ENCODE results near the gene PTDSS2. TPM values are rescaled to one million over a fixed set of nuclear protein-coding genes. Genes with fewer than 3 reads are reported as not detected.

Gene PTDSS2
- total and polyA plus RNA-seq, 2 donors (not counting 1 experiment from before 2014, with no cell fraction given): 22.1 to 29.0 TPM

DNA sequence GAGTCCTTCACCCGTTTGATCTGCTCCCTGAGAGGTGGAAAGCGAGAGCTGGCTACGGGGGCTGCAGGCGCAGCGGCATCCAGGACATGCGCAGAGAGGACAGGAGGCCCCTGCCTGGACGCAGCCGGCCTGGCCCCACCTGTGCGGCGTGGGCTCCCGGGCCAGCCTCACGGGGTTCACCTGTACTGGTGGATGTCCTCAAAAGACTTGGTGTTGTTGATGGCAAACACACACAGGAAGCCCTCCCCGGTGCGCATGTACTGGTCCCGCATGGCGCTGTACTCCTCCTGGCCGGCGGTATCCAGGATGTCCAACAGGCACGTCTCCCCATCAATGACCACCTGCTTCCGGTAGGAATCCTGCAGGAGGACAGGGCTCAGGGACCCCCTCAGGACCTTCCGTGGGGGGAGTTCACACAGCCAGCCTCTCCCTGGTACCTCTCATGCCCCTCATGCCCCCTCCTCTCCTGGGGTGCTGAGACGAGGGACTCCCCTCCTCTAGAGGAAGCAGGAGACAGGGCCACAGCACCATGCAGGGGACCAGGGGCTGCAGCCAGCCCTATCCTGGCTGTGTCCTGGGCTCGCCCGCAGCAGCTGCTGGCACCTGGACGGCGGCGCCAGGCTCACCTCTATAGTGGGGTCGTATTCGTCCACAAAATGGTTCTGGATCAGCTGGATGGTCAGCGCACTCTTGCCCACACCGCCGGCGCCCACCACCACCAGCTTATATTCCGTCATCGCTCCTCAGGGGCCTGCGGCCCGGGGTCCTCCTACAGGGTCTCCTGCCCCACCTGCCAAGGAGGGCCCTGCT is 83.7 kb downstream of the PTDSS2 start:
- Histone ChIP-seq H3K9ac (ENCODE audit: low read length) (no peak overlapping the region), H3K4me3 (ENCODE audit: control extremely low read depth in 1 of 5, extremely low read depth in 1 of 5, insufficient read depth in 1 of 5, low read depth in 2 of 5, low read length in 4 of 5) (peak overlapping the region in 2 of 5 experiments; percentile 67 to 72), H3K9me3 (ENCODE audit: control extremely low read depth in 1 of 3, control insufficient read depth in 2 of 3, insufficient read depth in 1 of 3, low read length in 2 of 3) (no peaks in the 10 kb centered on the region), H3K4me2 (replicated peaks; ENCODE audit: low read depth, low read length, poor library complexity, severe bottlenecking) (peak overlapping the region; percentile 99), H3K27ac (ENCODE audit: low read length in 2 of 2) (no peak overlapping the region), H2AFZ (ENCODE audit: insufficient read depth, low read depth, low read length, poor library complexity, severe bottlenecking) (no peak overlapping the region), H3K79me2 (ENCODE audit: control insufficient read depth, insufficient read depth, low read length) (peaks cover 27% of the 10 kb centered on the region), H3K27me3 (replicated peaks in 1 of 4; ENCODE audit: control extremely low read depth in 1 of 4, control insufficient read depth in 3 of 4, insufficient read depth in 4 of 4, low read length in 3 of 4) (no peaks in the 10 kb centered on the region), H3K36me3 (replicated peaks in 1 of 2; ENCODE audit: control extremely low read depth in 1 of 2, control insufficient read depth in 1 of 2, extremely low read depth in 1 of 2, insufficient read depth in 2 of 2, low read length in 1 of 2) (peaks cover 0 to 25% of the 10 kb centered on the region in 2 experiments), H4K20me1 (ENCODE audit: control insufficient read depth, insufficient read depth, low read length, poor library complexity, severe bottlenecking) (peaks cover 36% of the 10 kb centered on the region), H3K4me1 (ENCODE audit: control insufficient read depth in 2 of 2, insufficient read depth in 2 of 2, low read length in 2 of 2) (peaks cover 17 to 35% of the 10 kb centered on the region in 2 donors)
- CTCF ChIA-PET: interaction anchor here (0.7 to 2.2 kb wide), 2 partner anchors 11 to 15 kb away, joined by 3 to 6 read pairs; no protein-coding TSS in a partner anchor
- DNase-seq (no peak), ATAC-seq (ENCODE audit: low read depth) (no peak)
- Mint-ChIP-seq H3K9me3 (ENCODE audit: insufficient read depth) (no peaks in the 10 kb centered on the region), H3K4me1 (peaks cover 20% of the 10 kb centered on the region), H3K4me3 (peak overlapping the region; percentile 74), H3K27ac (no peak overlapping the region), H3K27me3 (no peaks in the 10 kb centered on the region)
- POLR2A ChIA-PET: interaction anchor here (0.6 kb wide), 1 partner anchor 241 kb away, joined by 3 read pairs; no protein-coding TSS in a partner anchor
- intact Hi-C loops (cut with micrococcal nuclease): no loop called here
- TF ChIP-seq, protein P1, sequence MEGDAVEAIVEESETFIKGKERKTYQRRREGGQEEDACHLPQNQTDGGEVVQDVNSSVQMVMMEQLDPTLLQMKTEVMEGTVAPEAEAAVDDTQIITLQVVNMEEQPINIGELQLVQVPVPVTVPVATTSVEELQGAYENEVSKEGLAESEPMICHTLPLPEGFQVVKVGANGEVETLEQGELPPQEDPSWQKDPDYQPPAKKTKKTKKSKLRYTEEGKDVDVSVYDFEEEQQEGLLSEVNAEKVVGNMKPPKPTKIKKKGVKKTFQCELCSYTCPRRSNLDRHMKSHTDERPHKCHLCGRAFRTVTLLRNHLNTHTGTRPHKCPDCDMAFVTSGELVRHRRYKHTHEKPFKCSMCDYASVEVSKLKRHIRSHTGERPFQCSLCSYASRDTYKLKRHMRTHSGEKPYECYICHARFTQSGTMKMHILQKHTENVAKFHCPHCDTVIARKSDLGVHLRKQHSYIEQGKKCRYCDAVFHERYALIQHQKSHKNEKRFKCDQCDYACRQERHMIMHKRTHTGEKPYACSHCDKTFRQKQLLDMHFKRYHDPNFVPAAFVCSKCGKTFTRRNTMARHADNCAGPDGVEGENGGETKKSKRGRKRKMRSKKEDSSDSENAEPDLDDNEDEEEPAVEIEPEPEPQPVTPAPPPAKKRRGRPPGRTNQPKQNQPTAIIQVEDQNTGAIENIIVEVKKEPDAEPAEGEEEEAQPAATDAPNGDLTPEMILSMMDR (IDR thresholded peaks at IDR 0.05): no peak
- 96% methylated on average over 36 of the region's 37 CpGs for WGBS (ENCODE audit: insufficient coverage)

All from B cell (primary cell).